GM12878 (cell line): Measurements from ENCODE around the gene UEVLD. TPM values are rescaled to one million over a fixed set of nuclear protein-coding genes. Genes with fewer than 3 reads are reported as not detected.

Source experiments
- ATF2 ChIP-seq: IDR thresholded peaks from 2 replicates; pipeline ENCODE4 v1.6.1; 2012; ENCODE audit warnings: low read length, inconsistent platforms
- BHLHE40 ChIP-seq, 2 experiments: fragments of 450-650 bp in 1 of 2; IDR thresholded peaks; 2 replicates each; pipeline ENCODE4 v1.6.1; 2011 to 2017; ENCODE audit warnings: low read depth in 2 of 2, borderline replicate concordance in 1 of 2, improper control_type of control experiment in 1 of 2, low read length in 1 of 2, mild to moderate bottlenecking in 1 of 2
- CBFB ChIP-seq: IDR thresholded peaks from 2 replicates; pipeline ENCODE4 v1.6.1; 2016; ENCODE audit warnings: antibody characterized with exemption, low read depth
- CEBPB ChIP-seq, 2 experiments: fragments of 150-350 bp in 1 of 2; IDR thresholded peaks; 2 replicates each; pipeline ENCODE4 v1.6.1; 2012 to 2014; ENCODE audit warnings: low read depth in 2 of 2, low read length in 2 of 2, borderline replicate concordance in 1 of 2, inconsistent platforms in 1 of 2
- CREB1 ChIP-seq: IDR thresholded peaks from 2 replicates; pipeline ENCODE4 v1.6.1; 2012; ENCODE audit warnings: low read depth, mild to moderate bottlenecking, inconsistent platforms
- CREM ChIP-seq: IDR thresholded peaks from 2 replicates; pipeline ENCODE4 v1.6.1; 2014; ENCODE audit warnings: antibody characterized with exemption, low read depth
- EED ChIP-seq: sonication (generic); IDR thresholded peaks from 2 replicates; pipeline ENCODE4 v1.6.1; 2016; ENCODE audit warnings: antibody characterized with exemption, low read depth
- EP300 ChIP-seq, 2 experiments: fragments of 150-350 bp in 1 of 2; IDR thresholded peaks; 2 replicates each; pipeline ENCODE4 v1.6.1; 2011 to 2012; ENCODE audit warnings: low read depth in 2 of 2, low read length in 2 of 2, borderline replicate concordance in 1 of 2, improper control_type of control experiment in 1 of 2, inconsistent platforms in 1 of 2; ENCODE audit not compliant: control insufficient read depth in 1 of 2
- IRF4 ChIP-seq: IDR thresholded peaks from 2 replicates; pipeline ENCODE4 v1.6.1; 2011; ENCODE audit warnings: low read depth, low read length
- JUNB ChIP-seq: IDR thresholded peaks from 2 replicates; pipeline ENCODE4 v1.6.1; 2016; ENCODE audit warnings: antibody characterized with exemption, mild to moderate bottlenecking
- MEF2B ChIP-seq: fragments of 450-650 bp; IDR thresholded peaks from 2 replicates; pipeline ENCODE4 v1.6.1; 2018; ENCODE audit warnings: mild to moderate bottlenecking, moderate library complexity; ENCODE audit not compliant: partially characterized antibody, poor library complexity, severe bottlenecking
- NFIC ChIP-seq: IDR thresholded peaks from 2 replicates; pipeline ENCODE4 v1.6.1; 2012; ENCODE audit warnings: low read depth, mild to moderate bottlenecking, inconsistent platforms, low read length, moderate library complexity
- NRF1 ChIP-seq: conservative IDR thresholded peaks from 2 replicates; pipeline ENCODE4 v1.6.1; 2011; ENCODE audit warnings: mild to moderate bottlenecking, low read depth, low read length, improper control_type of control experiment
- PAX5 ChIP-seq: IDR thresholded peaks from 2 replicates; pipeline ENCODE4 v1.6.1; 2011; ENCODE audit warnings: low read depth, low read length, borderline replicate concordance
- POLR2AphosphoS5 ChIP-seq: IDR thresholded peaks from 2 replicates; pipeline ENCODE4 v1.6.1; 2011; ENCODE audit warnings: mild to moderate bottlenecking, low read length, inconsistent platforms
- SREBF1 ChIP-seq: IDR thresholded peaks from 2 replicates; pipeline ENCODE4 v1.6.1; 2012; ENCODE audit warnings: mild to moderate bottlenecking, low read length
- SUZ12 ChIP-seq: fragments of 200-600 bp; sonication (generic); IDR thresholded peaks from one replicate; pipeline ENCODE4 v1.6.1; 2018; ENCODE audit warnings: antibody characterized with exemption, mild to moderate bottlenecking; ENCODE audit not compliant: unreplicated experiment
- TCF12 ChIP-seq: IDR thresholded peaks from 2 replicates; pipeline ENCODE4 v1.6.1; 2011; ENCODE audit warnings: low read depth, mild to moderate bottlenecking, low read length
- polyA plus RNA-seq, 11 experiments: library from polyadenylated mRNA; depleted of rRNA in 4 of 11; unstranded in 6 of 11; stranded (reverse) in 5 of 11; fragments of >200 nt; fragmentation: Nextera tagmentation in 4 of 11; fragmentation: Illumina TruSeq in 1 of 11; extraction: Ambion mirVana in 4 of 11; extraction: Trizol in 1 of 11; gene quantifications; 1 replicate in 1 of 11; 2 replicates in 10 of 11; pipeline versions ENCODE4 v1.2.1 to v1.2.3, GENCODE V29; 2011 to 2016; ENCODE audit warnings: inconsistent platforms in 2 of 11, missing spikeins in 2 of 11, low read depth in 1 of 11
- total RNA-seq, 4 experiments: library from RNA; depleted of rRNA in 3 of 4; stranded (reverse); fragments of >200 nt in 3 of 4; fragmentation: Illumina TruSeq in 1 of 4; extraction: Trizol in 1 of 4; gene quantifications; 2 replicates each; pipeline versions ENCODE4 v1.2.1 to v1.2.3, GENCODE V29; 2013 to 2021

UEVLD gene
- total and polyA plus RNA-seq, 10 of the 15 experiments (the other 5 are each of a cell fraction or from before 2014, with no cell fraction given), result 6.5 to 16.3 (median 13.4) TPM

DNA sequence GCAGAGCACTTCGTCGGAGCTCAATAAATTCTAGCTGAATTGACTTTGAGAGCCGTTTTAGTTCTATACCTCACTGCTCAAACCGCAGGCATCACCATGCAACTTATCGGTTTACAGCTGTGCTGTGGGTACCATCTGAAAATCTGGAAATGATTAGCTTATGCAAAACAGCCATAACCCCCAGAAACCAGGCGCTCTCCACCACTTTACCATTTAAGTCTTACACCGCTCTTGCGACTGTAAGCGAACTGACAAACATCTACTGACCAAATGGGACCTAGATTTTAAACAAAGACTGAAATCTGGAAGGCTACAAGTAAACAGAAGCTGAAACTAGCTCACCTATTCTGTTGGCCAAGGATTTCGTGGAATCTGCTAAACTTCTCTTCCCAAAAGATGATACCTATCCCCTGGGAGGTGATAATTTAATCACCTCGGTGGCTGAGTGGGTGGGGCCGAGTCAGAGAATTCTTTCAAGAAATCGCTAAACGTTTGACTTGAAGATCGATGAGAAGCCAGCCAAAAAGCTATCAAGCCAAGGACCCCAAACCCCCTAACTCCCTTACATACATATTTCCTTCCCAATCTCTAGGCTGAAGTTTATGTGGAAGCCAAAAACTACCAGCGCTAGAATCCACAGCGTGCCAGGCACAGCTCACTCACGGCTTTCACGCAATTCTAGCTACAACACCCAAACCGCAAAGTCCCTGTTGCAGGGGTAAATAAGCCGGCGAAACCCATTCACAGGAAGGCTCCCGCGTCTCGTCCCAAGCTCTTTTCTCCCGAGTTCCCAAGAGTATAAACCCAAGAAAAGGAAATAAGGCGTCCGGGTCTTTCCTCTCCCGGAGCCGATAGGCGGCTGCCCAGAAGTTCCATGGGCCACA is 45.0 kb upstream of the UEVLD start (continued):
- TF ChIP-seq MEF2B, result peak; percentile 38
- TF ChIP-seq CBFB, result peak; percentile 85
- TF ChIP-seq POLR2AphosphoS5, result peak; percentile 63; the same call in 1 of the 2 replicates
- no peak for TF ChIP-seq NRF1
- TF ChIP-seq EED, result peak; percentile 28; the same call in 1 of the 2 replicates
- no peak for TF ChIP-seq SUZ12
- TF ChIP-seq SREBF1, result no peak
- peak in 1 of 2 experiments; percentile 36; a peak in 1 of 4 replicates for TF ChIP-seq BHLHE40 (IDR thresholded peaks at IDR 0.05; ENCODE audit: borderline replicate concordance in 1 of 2, low read depth in 2 of 2, low read length in 1 of 2)
- peak; percentile 82 for TF ChIP-seq JUNB
- peak; percentile 16; the same call in 1 of the 2 replicates for TF ChIP-seq ATF2
- peak in 1 of 2 experiments; percentile 57; a peak in 2 of 4 replicates for TF ChIP-seq EP300 (IDR thresholded peaks at IDR 0.05; ENCODE audit: borderline replicate concordance in 1 of 2, control insufficient read depth in 1 of 2, low read depth in 2 of 2, low read length in 2 of 2)
- peak; percentile 76 for TF ChIP-seq IRF4
- TF ChIP-seq CREM, result peak; percentile 16; the same call in 1 of the 2 replicates
- 0 out of 4 replicates have a peak, but pooled peaks of 1 of the 2 experiments have one; percentile 54 for TF ChIP-seq CEBPB (IDR thresholded peaks at IDR 0.05; ENCODE audit: borderline replicate concordance in 1 of 2, low read depth in 2 of 2, low read length in 2 of 2)
- TF ChIP-seq CREB1, result 0 out of 2 replicates have a peak, but pooled peaks have one; percentile 25
- TF ChIP-seq PAX5, result peak; percentile 71; the same call in 1 of the 2 replicates
- peak; percentile 70; the same call in 1 of the 2 replicates for TF ChIP-seq TCF12
- peak; percentile 46; the same call in 1 of the 2 replicates for TF ChIP-seq NFIC
